EL (cell line): ENCODE measurements around the gene HIPK2.

Experiments used
- DNase-seq: peaks from one replicate; pipeline ENCODE4 v3.0.0-alpha.2; 2016

The HIPK2 gene

GRCh38 chr7:139782932-139783331 is 5.1 kb upstream of the HIPK2 start:
- no peak for DNase-seq

GRCh38 chr7:139777133-139777891 is 486 bp downstream of the HIPK2 start:
- DNase-seq, result peak; percentile 27

DNA sequence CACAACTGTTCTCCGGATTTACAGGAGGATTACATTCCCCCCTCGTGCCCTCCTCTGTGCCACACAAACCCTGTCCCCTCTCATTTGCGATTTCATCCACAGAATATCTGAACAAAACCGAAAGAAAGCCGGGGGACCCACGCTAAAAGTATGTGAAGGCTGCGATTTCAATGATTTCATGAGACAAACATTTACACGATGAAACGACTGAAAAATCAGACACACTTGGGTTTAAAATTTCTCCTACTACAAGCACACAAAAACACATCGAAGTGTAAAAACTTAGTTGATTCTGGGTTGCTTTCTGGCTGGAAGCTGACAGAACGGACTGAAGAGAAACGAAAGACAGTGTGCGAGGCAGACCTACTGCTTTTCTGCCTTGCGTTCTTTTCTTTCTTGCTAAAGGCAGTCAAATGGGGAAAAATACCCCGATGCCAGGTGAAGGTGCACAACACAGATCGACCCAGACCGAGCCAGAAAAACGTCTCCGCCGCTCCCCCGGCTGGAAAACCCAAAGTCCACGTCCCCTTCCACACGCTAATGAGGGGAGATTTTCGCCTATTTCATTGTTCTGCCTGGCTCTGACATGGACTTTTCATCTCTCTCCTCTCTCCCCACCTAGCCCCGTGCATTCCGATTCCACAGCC is 1.2 kb downstream of the HIPK2 start:
- DNase-seq, result peak; percentile 65

GRCh38 chr7:139775829-139776266 is 1.9 kb downstream of the HIPK2 start:
- DNase-seq, result peak; percentile 77

DNA sequence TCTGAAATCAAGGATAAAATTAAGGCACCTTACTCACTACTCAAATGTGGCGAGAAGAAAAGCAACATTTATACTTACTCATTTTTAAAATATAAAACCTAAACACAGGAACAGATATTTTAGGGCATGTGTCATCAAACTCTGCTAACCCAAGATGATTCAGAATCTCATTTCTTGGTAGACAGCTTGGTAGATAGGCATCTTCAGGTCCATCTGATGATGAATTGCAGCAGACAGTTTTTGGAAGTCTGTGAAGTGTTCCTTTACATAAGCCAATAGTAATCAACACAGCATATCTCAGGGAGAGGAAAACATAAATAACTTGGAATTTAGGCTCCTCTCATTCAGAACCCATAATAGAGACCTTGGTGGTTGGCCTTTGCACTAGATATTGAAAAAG is 3.4 kb downstream of the HIPK2 start:
- DNase-seq, result peak; percentile 88

- DNase-seq, result no peak
These were observed 4.4 kb downstream of the HIPK2 start for GRCh38 chr7:139773371-139773770.

GRCh38 chr7:139772873-139773272 is 4.9 kb downstream of the HIPK2 start:
- DNase-seq, result no peak

DNA sequence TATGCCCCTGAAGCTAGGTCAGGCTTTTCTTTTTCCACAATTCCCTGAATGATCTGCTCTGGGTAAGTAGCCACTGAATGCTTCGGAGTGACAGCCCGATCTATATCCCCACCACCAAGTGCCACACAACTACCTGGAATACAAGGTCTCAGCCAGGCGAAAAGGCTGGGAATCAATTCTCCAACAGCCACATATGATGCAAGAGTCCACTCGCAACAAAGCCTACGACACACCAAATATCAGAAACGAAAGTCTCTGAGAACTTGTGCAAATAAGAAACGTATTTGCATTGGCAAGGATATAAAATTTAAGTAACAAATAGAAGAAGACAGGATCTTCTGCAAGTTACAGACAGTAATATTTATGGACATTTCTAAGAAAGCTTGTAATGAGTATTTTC is 5.7 kb downstream of the HIPK2 start:
- DNase-seq, result no peak

DNA sequence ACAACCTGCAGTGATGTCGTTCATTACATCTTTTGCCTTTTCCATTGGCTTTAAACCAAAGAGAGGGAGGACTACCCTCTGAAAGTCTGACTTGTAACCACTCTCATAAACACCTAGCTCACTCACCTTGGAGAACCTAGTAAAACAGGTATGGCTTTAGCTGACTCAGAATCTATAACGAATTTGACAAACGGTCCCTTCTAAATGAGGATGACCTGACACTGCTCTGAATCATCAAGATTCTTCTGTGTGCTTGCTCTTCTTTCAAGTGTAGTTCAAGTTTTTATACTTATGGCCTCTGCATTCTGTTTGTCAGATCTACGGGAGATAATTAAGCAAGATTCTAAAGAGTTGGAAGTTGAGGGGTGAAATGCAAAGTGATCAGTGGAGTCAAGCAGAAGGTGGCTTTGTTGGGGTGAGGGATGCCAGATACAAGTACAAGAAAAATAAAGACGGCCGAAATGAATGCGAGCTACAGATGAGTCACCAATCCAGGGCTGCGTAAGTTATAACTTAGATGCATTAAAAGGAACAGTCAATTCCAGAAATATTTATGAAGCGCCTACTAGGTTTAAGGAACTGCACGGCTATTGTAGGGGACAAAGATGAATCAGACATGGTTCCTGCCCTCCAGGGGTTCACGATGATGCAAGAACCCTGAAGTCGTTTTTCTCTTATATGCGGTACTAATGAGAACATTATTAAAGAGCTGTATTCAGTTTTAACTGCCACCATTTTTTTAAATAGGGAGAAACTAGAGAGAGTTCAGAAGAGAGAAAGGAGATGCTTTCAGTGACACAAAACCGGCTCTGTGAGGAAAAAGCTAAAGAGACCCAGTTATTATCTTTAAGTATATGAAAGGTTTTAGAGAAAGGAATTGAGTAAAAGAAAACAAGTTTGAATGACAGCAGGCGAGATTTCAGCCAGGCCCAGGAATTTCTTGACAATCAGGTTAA is 6.5 kb downstream of the HIPK2 start:
- peak; percentile 95 for DNase-seq

GRCh38 chr7:139769761-139770160 is 8.0 kb downstream of the HIPK2 start:
- no peak for DNase-seq

GRCh38 chr7:139769066-139769465 is 8.7 kb downstream of the HIPK2 start:
- no peak for DNase-seq

GRCh38 chr7:139768249-139768824 is 9.5 kb downstream of the HIPK2 start:
- no peak for DNase-seq

DNA sequence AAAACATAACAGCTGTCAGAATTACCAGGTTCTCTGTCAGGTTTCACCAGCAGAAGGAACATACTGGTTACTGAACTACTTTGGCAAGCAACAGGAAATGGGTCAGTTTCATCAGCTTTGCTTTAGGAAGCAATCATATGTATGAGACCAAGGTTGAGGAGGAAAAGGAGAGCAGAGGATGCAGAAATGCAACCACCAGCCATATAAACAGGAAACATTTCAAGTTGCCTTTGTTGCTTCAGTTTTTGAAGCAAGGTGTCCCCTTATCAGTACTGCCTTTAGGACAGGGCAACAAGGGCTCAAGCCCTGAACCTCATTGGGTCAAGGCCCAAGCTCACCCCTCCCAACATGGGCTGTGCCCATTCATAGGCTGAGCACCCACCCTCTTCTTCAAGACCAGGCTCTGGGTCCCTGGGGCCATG is 10.2 kb downstream of the HIPK2 start:
- DNase-seq, result no peak

DNA sequence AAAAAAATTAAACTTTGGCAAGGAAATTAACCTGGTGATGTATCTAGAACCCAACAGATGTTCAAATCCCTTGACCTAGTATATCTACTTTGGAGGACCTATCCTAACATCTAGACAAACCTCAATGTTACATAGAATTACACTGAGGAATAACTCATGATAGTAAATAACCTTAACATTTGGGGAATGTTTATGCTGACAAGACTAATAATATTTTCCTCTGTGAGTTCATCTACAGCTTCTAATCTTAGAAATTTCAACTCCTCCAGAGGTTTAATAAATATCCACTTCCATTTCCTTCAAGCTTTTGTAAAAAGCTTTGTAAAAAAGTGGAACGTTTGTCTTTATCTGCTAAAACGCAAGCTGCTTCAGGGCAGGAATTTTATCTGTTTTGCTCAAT is 12.7 kb downstream of the HIPK2 start:
- no peak for DNase-seq

DNA sequence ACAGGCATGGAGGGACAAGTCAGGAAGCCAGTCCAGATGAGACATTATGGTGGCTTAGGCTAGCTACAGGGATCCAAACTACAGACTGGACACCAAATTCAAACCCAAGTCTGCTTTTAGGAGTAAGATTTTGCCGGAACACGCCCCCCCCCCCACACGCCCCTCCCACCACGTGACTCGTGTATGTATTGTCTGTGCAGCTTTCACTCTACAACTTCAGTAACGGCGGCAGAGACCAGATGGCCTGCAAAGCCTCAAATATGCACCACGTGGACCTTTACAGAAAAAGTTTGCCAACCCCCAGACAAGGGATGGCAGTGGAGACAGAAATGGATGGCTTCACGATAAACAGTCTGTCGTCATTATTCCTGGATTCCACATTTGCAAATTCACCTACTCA is 14.5 kb downstream of the HIPK2 start:
- DNase-seq, result no peak

- DNase-seq, result peak; percentile 57
These were observed 14.9 kb downstream of the HIPK2 start for GRCh38 chr7:139762886-139763285.

DNA sequence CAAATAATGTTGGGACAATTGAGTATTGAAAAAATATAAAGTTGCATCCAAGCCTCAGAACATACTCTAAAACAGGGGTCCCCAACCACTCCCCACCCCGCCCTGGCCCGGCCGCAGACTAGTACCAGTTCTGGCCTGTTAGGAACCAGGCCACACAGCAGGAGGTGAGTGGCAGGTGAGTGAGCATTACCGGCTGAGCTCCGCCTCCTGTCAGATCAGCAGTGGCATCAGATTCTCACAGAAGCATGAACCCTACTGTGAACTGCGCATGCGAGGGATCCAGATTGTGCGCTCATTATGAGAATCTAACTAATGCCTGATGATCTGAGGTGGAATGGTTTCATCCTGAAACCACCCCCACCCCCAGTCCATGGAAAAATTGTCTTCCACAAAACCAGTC is 19.4 kb downstream of the HIPK2 start:
- no peak for DNase-seq

- no peak for DNase-seq
These were observed 19.8 kb downstream of the HIPK2 start for GRCh38 chr7:139757968-139758367.

- no peak for DNase-seq
These were observed 24.1 kb downstream of the HIPK2 start for GRCh38 chr7:139753693-139754111.

DNA sequence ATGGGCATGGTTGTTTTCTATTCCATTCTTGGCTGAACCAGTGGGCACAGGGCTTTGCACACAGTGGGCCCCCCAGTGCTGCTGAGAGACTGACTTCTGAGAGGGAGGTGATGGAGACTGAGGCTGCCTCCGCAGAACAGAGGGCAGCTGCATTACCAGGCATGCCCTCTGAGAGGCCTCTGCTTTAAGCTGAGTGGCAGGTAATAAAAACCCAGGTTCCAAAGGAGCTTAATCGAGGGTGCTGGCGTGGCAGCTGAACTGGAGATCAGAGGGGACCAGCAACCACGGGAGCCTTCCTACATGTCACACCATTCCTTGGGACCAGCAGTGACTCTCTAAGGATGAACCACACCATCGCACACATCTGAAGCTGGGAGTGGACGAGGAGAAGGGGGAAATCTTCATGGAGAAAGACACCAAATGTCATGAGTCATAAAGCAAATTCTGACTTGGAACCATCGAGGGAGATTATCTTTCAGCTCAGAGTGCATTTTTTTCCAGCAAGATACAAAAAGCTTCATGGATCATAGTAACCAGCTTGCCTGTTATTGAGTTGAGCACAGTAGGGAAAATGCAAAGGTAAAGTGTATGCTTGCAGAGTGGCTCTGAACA is 24.6 kb downstream of the HIPK2 start:
- DNase-seq, result no peak

GRCh38 chr7:139752604-139753003 is 25.2 kb downstream of the HIPK2 start:
- DNase-seq, result no peak

GRCh38 chr7:139752148-139752547 is 25.6 kb downstream of the HIPK2 start:
- DNase-seq, result no peak
